ENCODE data around the gene CETN2.
"Not testable (repeated sequence)": the region's sequence is repeated elsewhere in the genome, so short reads cannot be mapped to it uniquely, and the experiment has no call there.

Gene CETN2

DNA sequence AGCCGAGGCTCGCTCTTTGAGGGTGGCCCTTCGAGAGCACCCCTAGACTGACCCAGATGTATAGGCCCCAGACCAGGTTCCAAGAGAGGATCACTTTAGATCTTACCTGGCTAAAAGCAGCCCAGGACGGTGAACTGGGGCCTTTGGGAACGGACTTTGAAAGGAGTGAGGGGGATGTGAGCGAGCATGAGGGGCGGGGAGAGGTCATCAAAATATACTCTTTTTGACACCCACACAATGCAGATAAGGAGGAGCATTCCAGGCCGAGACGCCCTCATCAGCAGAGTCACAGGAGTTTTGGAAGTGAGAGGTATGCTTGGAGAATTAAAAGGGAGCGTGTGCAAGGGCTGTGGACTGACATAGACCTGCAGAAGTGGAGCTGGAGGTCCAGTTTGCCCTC is 834 bp upstream of the CETN2 start:
- DNase-seq, result no peak

GRCh38 chrX:152824841-152825374 is 5.6 kb downstream of the CETN2 start:
- no peak for DNase-seq

GRCh38 chrX:152823657-152824056 is 6.9 kb downstream of the CETN2 start:
- no peak for DNase-seq

- no peak for DNase-seq
These were observed 8.0 kb downstream of the CETN2 start for GRCh38 chrX:152822383-152823086.

GRCh38 chrX:152821145-152821765 is 9.3 kb downstream of the CETN2 start:
- DNase-seq, result no peak

DNA sequence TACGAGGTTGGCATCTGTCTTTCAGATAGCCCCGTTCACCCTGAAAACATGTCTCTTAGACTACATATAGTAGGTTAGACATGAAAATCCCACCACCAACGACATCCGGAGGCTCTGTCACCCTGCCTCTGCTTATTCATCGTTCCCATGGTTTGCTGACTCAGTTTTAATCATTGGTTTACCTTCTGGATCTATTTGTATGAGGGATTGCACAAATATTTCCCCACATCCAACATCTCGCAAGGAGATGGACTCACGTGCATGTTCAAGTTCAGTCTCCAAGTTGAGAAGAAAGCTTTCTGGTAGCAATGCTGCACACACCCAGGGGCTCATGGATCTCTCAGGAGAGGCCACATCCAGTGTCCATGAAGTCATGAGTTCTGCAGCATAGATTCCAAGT is 10.8 kb downstream of the CETN2 start:
- no peak for DNase-seq

DNA sequence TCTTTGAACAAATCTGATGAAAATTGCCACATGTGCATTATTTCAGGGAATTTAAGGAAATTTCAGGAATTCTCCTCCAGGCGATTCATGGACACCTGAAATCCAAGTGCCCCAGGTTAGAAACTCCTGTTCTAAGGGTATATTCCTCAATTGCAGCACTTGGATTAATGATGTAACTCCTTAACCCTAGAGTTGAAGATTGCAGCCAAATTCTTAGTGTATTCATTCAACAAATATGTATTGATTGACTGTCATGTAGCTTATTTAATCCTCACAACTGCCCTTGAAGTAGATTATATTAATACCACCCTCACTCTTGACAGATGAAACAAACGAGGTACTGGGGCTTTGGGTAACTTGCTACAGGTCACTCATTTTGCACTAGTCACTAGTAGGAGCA is 11.3 kb downstream of the CETN2 start:
- no peak for DNase-seq

DNA sequence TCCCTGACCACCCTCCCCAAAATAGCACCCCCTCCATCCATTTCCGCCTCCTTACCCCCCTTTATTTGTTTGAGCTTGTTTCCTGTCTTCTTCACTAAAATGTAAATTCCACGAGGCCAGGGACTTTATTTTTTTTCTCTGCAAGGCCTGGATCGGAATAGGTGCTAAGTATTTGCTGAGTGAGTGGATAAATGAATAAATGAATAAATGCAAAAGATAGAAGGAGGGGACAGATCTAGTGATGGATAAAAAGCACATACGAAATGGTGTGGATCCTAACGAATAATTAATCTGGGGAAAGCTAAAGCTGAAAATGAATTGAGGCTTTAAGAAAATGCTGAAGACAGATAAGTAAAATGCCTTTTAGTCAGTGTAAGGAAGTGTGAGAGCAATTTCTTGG is 12.2 kb downstream of the CETN2 start:
- DNase-seq, result no peak

DNA sequence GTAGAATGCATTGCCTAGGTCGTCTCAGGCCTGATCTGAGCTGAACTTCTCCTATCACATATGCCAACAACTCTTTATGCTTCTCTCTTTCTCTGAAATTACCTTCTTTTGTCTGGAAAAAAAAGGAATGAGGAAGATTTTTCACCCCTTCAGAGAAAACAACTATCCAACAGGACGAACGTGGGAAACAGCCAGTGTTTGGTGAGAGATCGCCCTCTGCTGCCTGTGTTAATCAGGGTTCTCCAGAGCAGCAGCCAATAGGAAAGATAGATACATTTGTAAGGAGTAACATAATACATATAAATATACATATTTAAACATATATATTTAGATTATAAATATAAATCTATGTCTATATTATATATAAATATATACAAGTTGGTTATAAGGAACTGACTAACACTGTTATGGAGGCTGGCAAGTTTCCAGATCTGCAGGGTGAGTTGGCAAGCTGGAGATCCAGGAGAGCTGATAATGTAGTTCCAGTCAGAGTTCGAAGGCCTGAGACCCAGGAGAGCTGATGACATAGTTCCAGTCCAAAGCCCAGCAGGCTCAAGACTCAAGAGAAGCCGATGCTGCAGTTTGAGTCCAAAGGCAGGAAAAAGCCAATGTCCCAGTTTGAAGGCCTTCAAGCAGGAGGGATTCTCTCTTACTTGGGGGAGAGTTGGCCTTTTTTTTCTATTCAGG is 13.3 kb downstream of the CETN2 start:
- DNase-seq, result no peak

- DNase-seq, result no peak
These were observed 16.5 kb downstream of the CETN2 start for GRCh38 chrX:152814048-152814447.

DNA sequence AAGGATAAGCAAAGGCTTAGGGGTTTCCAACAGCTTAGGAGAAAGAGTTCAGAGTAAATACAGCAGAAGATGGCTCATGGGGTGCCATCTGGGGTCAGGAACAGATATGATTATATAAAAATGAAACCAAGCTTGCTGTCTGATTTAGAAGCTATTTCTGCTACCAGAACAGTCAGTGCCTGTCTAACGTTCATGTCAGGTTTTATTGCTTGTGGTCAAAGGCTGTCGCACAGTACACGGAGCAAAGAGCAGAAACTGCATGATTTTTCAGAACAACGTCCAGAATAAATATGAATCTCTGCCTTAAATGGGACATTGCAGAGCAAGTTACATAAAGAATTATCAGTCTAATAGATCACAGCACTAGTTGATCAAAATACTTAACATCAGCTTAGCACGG is 17.4 kb downstream of the CETN2 start:
- no peak for DNase-seq

GRCh38 chrX:152810403-152810802 is 20.2 kb downstream of the CETN2 start:
- DNase-seq, result no peak

- DNase-seq, result no peak
These were observed 24.5 kb downstream of the CETN2 start for GRCh38 chrX:152806035-152806434.

GRCh38 chrX:152798945-152799344 is 31.6 kb downstream of the CETN2 start:
- DNase-seq, result no peak

DNA sequence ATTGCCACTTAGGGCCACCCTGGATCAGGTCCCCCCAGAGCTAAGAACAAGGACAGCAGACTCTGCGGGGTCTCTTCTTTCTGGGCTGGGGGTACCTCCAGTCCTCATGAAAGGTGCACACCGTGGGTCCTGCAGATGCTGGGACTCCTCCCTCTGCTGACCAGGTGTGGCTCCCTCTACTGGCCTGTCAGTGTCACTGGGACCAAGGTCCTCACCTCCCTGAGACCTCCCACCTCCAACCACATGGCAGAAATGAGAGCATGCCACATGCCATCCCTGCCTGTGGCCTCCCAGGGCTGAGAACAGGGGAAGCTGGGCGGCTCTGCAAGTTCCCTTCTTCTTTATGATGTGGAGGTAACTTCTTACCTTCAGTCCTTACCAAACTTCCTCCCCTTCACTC is 43.5 kb downstream of the CETN2 start:
- DNase-seq, result not testable (repeated sequence)

Measured in cerebellar nuclear complex (tissue), 1 donor.